WERI-Rb-1 (cell line): Measurements from ENCODE around the gene SMIM7.
"Not testable (repeated sequence)": the region's sequence is repeated elsewhere in the genome, so short reads cannot be mapped to it uniquely, and the experiment has no call there.

Experiments used
- DNase-seq: peaks from one replicate; pipeline ENCODE4 v3.0.0-alpha.2; 2020
- H3K27ac ChIP-seq: fragments of 250-450 bp; sonication (Bioruptor Pico); 2 replicates; pipeline ENCODE4 v1.5.1; 2020; ENCODE audit warnings: mild to moderate bottlenecking, moderate library complexity
- H3K27me3 ChIP-seq: fragments of 250-450 bp; sonication (Bioruptor Pico); 2 replicates; pipeline ENCODE4 v1.5.1; 2021; ENCODE audit warnings: mild to moderate bottlenecking, low read depth, moderate library complexity; ENCODE audit not compliant: insufficient read depth, severe bottlenecking
- H3K36me3 ChIP-seq: fragments of 250-450 bp; sonication (Bioruptor Pico); 2 replicates; pipeline ENCODE4 v1.5.1; 2020; ENCODE audit warnings: mild to moderate bottlenecking, moderate library complexity
- H3K4me3 ChIP-seq: 2 replicates; pipeline ENCODE4 v1.5.1; 2011; ENCODE audit warnings: low read depth, mild to moderate bottlenecking, control low read depth, low read length
- H3K9me3 ChIP-seq: fragments of 250-450 bp; sonication (Bioruptor Pico); 2 replicates; pipeline ENCODE4 v1.5.1; 2021; ENCODE audit warnings: mild to moderate bottlenecking, moderate library complexity; ENCODE audit not compliant: severe bottlenecking
- CTCF ChIP-seq: IDR thresholded peaks from 2 replicates; pipeline ENCODE4 v1.5.1; 2011; ENCODE audit warnings: low read depth, mild to moderate bottlenecking, control low read depth, inconsistent platforms, low read length

SMIM7 gene

GRCh38 chr19:16673231-16673630, 13.3 kb upstream of the SMIM7 start:
- H3K4me3 ChIP-seq: no peak overlapping the region
- DNase-seq: no peak
- H3K36me3 ChIP-seq: peaks cover 3% of the 10 kb centered on the region; the same call in 1 of the 2 replicates
- no peaks in the 10 kb centered on the region for H3K9me3 ChIP-seq
- no peak overlapping the region for H3K27ac ChIP-seq
- H3K27me3 ChIP-seq: no peaks in the 10 kb centered on the region
- no peak for TF ChIP-seq CTCF

DNA sequence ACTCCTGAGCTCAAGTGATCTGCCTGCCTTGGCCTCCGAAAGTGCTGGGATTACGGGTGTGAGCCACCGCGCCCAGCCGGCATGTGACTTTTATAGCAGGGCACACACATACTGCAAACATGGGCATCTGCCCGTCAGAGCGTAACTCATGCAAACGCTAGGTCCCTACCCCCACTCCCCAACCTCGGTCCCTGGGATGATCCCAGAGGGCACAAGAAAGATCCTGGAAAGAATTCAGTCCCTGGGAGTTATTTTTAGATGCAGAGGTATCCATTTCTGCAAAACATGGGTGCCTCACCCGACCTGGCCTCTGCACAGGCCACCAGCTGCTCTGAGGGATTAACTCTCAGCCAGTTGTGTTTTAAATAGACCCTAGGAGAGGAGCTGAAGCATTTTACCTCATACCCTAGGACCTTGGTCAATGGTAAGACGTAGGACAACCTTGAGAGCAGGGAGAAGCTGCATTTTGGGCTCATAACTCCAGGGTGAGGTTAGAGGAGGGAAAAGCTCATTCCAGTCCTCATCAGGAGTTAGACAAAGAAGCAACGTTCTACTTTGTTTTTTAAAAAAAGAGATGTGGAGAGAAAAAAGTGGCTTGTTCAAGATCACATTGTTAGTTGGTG, 11.8 kb upstream of the SMIM7 start:
- no peak for TF ChIP-seq CTCF
- Histone ChIP-seq H3K27ac (peak overlapping the region; percentile 15; the same call in 1 of the 2 replicates), H3K9me3 (no peaks in the 10 kb centered on the region), H3K4me3 (no peak overlapping the region), H3K36me3 (peaks cover 3% of the 10 kb centered on the region; the same call in 1 of the 2 replicates), H3K27me3 (no peaks in the 10 kb centered on the region)
- peak; percentile 72 for DNase-seq

- Histone ChIP-seq H3K27me3 (no peaks in the 10 kb centered on the region), H3K27ac (no peak overlapping the region), H3K36me3 (peaks cover 3% of the 10 kb centered on the region; the same call in 1 of the 2 replicates), H3K9me3 (no peaks in the 10 kb centered on the region), H3K4me3 (no peak overlapping the region)
- TF ChIP-seq CTCF: no peak
- DNase-seq: no peak
These were observed 10.3 kb upstream of the SMIM7 start for GRCh38 chr19:16670291-16670690.

GRCh38 chr19:16668702-16669101, 8.8 kb upstream of the SMIM7 start:
- H3K27me3 ChIP-seq, H3K4me3 ChIP-seq, DNase-seq, H3K36me3 ChIP-seq, H3K9me3 ChIP-seq, H3K27ac ChIP-seq: not testable (repeated sequence)

DNA sequence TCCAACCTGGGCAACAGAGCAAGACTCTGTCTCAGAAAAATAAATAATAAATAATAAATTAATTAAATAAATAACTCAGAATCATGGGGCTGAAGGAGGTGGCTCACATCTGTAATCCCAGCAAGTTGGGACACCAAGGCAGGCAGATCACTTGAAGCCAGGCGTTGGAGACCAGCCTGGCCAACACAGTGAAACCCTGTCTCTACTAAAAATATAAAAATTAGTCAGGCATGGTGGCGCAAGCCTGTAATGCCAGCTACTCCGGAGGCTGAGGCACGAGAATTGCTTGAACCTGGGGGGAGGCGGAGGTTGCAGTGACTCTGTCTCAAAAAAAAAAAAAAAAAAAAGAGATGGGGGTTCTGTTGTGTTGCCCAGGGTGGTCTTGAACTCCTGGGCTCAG, 8.2 kb upstream of the SMIM7 start:
- Histone ChIP-seq H3K4me3 (no peak overlapping the region), H3K27ac (no peak overlapping the region), H3K27me3 (no peaks in the 10 kb centered on the region)

DNA sequence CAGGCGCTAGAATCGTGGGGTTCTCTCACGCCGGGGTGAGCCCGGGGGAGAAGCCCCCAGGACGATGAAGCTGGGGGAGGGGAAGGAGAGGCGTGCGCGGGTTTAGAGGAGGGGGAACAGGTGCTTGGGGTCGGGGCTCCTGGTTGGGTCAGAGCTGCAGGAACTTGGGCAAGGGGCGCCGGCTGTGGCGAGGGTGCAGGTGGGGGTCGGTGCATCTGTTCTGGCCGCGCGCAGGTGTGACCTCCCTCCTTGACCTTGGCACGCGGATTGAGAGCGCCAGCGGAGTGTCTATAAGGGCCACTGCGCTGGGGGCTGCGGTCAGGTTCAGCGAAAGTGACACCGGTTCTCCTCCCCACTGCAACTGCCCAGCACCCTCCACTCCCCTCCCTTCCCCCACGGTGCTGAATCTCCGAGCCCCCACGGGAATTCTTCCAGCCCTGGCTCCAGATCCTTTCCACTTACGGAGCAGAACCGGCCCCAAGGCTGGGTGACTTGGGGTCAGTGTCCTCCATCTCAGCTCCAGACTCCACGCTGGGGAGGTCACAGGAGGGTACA, 1.6 kb upstream of the SMIM7 start:
- H3K4me3 ChIP-seq: peak overlapping the region; percentile 81
- no peak for TF ChIP-seq CTCF
- peak overlapping the region; percentile 61 for H3K27ac ChIP-seq
- no peaks in the 10 kb centered on the region for H3K27me3 ChIP-seq
- H3K9me3 ChIP-seq: no peaks in the 10 kb centered on the region
- peak; percentile 43 for DNase-seq
- peaks cover 22% of the 10 kb centered on the region for H3K36me3 ChIP-seq

More for the DNA sequence above, 8.2 kb upstream of the SMIM7 start:
- Histone ChIP-seq H3K9me3 (no peaks in the 10 kb centered on the region), H3K36me3 (peaks cover 3% of the 10 kb centered on the region; the same call in 1 of the 2 replicates)
- no peak for TF ChIP-seq CTCF
- DNase-seq: no peak
